DND-41 (cell line): ENCODE results near the gene ABLIM1.

Experiments used
- CTCF ChIP-seq: IDR thresholded peaks from 2 replicates; pipeline ENCODE4 v1.5.1; 2012; ENCODE audit warnings: borderline replicate concordance, low read length, moderate library complexity, mild to moderate bottlenecking; ENCODE audit not compliant: poor library complexity, severe bottlenecking; ENCODE audit errors: extremely low read depth
- EZH2 ChIP-seq: IDR thresholded peaks from 3 replicates; pipeline ENCODE4 v1.6.1; 2012; ENCODE audit warnings: borderline replicate concordance, low read depth, mild to moderate bottlenecking, moderate library complexity, low read length, inconsistent platforms; ENCODE audit not compliant: severe bottlenecking

- TF ChIP-seq CTCF, result no peak
- no peak for TF ChIP-seq EZH2
Measured at GRCh38 chr10:114495303-114495702, 162.8 kb downstream of the ABLIM1 start.
